GM21390 (cell line): Measurements from ENCODE around the gene ARHGAP42.

ENCODE experiments used
- ATAC-seq: cut with Tn5 transposase; IDR thresholded peaks from one replicate; pipeline ENCODE4 v1.9.1; 2021; ENCODE audit not compliant: unreplicated experiment

The ARHGAP42 gene

DNA sequence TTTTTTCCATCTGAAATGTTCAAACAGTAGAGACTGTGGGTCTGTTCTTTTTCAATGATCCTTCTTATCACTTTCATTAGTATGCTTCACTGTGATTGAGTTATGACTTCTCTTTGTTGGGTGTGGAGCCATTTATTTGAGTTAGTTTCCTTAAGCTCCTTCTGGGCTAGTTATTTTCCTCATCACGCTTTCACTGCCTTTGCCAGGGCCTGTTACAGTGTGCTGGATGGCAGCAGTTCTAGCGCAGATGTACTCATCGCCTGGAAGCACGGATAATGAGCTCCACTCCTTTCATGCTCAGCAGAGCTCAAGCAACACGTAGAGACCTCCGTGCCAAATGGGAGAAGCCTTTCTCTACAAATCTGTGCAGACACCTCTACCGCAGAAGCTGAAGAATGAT is 7.0 kb upstream of the ARHGAP42 start:
- ATAC-seq, result no peak

DNA sequence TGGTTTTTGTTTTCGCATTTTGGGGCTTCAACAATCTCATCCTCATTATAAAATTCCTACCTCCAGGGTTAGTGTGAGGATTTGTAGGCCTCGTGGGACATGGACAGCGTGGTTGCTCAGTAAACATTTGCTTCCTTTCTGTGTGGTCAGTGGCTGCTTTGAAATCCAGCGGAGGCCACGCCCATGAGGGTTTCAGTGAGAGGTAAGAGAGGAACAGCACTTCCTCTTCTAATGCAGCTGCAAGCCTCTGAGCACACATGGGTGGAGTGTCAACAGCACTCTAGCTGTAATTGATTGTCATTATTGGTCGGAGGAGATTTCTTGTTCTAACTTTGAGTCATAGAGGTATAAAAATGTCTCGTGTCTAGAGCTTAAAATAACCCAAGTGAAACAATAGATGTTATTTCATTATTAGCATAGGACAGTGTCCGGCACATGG is 6.0 kb upstream of the ARHGAP42 start:
- ATAC-seq, result peak; percentile 97

DNA sequence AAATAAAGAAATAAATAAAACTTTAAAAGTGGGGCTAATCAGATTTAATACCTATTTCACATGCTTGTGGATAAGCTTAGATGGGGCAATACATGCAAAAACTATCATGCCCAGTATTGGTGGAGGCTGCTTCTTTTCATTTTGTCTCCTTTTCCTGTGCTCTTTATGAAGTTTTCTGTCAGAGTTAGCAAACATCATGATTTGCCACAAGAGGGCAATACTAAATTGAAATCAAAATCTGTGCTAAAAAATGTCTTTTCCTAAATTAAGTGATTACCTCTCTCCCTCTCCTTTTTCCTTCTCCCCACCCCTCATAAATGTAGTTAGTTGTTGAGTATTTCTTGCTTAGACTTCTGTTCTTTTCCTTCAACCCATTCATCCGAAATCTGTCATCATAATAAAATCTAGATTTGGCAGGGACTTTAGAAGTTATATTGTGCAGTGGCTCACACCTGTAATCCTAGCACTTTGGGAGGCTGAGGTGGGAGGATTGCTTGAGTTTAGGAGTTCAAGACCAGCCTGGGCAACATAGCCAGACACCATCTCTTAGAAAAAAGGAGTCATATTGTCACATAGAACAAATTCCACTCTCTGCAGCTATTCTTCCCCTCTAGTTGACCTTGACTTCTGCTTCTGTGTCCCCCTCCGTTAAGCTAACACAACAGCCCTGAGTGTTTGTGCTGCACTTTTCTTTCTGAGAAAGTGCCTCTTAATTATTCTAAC is 4.7 kb upstream of the ARHGAP42 start:
- no peak for ATAC-seq

DNA sequence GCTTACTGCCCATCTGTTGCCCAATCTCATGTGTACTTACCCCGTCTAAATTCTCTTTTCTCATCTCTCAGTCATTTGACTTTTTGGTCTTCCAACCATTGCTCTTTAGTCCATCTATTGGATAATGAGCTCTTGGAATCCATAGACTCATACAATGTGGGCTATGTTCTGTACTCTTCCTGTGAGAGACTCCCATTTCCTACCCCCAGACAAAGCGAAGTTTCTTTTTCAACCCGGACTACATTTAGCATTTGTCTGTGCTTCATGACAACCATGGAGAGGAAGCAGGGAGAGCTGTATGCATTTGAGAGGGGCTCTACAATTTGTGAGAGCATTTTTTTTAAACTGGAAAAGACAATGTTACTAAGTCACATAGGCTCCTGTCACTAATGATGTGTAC is 4.0 kb upstream of the ARHGAP42 start:
- no peak for ATAC-seq

DNA sequence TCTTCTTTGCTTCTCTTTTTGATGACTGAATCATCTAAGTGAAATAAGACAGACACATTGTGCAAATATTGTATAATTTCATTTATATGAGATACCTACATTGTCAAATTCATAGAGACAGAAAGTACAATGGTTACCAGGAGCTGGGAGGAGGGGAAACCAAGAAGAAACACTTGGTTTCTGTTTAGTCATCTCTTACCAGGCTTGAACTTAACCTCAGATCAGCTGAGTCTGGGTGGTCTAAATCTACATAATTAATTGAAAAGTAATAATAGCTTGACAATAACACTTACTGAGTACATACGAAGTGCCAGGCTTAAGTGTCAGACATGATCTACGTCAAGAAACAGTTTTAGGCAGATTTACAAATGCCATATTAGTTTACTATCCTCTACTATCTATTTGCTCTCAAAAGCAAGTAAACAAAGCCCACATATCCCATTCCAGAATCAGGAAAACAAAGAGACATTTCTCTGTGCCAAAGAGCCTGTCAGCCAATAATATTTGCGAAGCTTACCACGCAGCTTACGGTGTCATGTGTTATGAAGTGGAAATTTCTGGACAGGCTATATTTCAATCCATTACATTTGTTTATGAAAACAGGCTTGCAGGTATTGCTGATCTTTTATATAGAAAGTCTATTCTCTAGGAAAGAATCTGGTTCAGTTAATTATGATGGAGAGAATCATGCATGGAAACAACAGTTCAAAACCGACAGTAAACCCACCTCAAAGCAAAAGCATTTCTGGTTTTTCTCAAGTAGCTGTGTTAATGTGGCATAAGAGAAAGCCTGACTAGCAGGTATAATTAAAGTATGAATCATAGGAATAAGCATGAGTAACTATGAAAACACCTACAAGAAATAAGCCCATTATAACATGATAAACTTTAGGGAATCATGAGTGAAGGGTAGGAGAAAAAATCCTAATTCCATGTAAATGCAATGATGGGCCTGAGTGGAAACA is 2.7 kb upstream of the ARHGAP42 start:
- ATAC-seq, result peak; percentile 33

DNA sequence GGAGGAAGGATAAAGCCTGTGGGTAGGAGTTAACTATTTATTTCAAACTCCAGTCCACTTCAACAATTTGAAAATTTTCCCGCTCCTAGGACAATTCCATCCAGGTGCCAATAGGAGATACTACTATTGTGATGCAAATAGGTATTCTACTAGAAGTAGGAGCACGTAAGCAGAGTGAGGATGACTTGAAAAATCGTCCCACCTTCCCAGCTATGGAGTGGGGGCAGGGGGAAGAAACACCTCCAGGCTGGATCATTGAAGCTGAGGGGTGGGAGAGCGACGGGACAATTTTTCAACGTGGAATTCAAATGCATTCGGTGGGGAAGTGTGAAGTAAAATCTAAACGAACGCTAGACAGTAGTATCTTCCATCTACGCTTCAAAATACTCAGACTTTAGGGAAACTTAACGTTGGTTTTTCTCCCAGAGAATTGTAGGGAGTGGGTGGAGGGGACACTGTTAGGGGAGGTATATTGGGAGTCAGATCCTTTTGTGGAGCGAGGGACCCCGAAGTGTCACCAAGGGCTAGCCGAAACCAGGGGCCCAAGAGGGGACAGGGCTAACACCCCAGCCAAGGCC is 523 bp upstream of the ARHGAP42 start:
- ATAC-seq, result no peak

DNA sequence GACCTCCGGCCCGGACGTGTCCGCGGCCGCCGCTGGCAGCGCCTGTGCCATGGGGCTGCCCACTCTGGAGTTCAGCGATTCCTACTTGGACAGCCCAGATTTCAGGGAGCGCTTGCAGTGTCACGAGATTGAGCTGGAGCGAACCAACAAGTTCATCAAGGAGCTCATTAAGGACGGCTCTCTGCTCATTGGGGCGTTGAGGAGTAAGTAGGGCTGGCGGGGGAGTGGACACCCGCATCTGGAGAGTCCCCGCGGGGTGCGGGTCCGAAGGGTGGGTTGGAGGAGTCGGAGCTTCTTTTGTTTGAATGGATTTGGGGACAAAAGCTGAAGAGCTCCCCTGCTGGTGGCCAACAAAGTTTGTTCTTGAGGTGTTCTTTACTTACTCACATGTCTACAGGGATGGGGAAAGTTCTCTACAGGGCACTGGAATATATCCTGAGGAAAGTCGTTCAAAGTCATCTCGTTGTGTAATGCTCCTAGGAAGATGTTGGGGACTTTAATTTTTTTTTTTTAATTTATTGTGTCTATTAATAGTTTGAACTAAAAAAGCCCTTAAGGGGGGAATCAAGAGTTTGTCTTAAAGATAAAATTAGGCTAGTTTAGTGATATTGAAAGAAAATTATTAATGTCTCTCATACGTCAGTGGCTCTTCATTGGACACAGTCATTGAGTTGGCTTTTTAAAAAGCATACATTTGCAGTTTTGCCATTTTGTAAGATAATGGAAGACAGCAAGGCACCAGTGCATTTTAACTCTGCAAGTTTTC is 725 bp downstream of the ARHGAP42 start:
- ATAC-seq, result peak; percentile 62

DNA sequence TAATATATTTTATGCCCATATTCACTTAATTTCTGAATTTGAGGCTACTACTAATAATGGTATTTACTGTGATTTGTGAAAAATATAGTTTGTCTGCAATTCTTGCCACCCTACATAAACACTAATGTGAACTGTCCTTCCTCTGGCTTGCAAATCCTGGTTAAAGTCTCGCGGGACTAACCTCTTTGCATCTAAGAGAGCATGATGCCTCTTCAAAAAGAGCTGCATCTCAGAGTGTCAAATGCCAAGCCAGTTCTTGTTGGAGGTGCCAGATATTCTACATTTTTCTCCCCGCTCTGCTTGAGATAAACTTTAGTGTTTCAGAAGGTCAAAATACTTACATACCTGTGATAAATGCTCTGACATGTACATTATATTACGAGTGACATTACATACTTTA is 2.1 kb downstream of the ARHGAP42 start:
- no peak for ATAC-seq

DNA sequence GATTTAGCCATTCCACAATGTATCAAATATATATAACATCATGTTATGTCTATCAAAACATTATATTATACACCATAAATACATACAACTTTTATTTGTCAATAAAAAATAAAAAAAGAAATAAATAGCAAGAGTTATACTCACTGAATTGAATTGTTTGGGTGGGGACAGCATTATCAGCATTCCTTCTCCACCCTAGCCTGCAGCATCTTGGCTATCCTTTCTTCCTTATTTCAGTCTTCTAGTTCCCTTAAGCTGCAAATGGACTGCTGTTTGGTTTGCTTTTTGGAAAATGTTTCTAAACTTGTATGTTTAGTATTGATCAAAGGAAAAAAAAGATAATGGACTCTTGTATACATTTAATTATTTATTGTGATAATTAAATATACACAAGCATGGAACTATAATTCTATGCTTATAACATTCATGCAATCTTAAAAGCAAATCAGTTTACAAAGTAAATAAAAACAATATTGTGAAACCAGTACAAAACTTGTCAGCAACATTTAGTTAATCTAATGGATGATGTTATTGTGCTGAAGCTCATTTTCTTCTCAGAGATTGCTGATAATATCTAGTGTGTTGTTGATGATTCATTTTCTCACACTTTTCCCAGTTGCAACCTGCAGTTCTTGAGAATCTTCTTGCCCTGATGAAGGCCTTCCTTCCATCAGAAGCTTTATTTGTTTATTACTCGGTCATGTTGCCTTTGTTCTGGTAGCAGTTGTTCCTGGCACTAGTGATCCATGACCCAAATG is 5.0 kb downstream of the ARHGAP42 start:
- no peak for ATAC-seq

DNA sequence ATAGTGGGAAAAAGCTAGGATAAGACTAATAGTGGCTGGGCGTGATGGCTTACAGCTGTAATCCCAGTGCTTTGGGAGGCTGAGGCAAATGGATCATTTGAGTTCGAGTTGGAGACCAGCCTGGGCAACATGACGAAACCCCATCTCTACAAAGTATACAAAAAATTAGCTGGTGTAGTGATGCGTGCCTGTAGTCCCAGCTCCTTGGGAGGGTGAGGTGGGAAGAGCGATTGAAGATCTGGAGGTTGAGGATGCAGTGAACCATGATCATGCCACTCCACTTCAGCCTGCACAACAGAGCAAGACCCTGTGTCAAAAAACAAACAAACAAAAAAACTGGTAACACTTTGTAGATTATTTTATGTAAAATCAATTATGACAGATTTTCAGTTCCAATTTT is 8.8 kb downstream of the ARHGAP42 start:
- ATAC-seq, result no peak

DNA sequence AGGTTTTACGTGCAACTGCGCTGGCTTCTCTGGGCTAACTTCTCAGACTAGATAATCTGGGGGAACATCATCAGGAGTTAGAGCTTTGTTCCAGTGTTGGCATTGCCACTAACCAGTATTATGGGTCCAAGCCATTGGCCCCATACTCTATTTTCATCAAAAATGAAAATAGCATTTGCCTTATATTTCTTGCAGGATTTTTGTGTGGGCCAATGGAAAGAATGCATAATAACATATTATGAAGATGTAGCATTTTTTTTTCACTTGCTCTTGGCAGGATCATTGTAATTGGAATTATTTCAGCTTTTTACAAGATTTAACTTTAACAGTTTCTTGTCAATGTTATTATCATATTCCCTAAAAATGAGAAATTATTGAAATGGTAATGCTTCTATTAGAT is 16.1 kb downstream of the ARHGAP42 start:
- ATAC-seq, result no peak

DNA sequence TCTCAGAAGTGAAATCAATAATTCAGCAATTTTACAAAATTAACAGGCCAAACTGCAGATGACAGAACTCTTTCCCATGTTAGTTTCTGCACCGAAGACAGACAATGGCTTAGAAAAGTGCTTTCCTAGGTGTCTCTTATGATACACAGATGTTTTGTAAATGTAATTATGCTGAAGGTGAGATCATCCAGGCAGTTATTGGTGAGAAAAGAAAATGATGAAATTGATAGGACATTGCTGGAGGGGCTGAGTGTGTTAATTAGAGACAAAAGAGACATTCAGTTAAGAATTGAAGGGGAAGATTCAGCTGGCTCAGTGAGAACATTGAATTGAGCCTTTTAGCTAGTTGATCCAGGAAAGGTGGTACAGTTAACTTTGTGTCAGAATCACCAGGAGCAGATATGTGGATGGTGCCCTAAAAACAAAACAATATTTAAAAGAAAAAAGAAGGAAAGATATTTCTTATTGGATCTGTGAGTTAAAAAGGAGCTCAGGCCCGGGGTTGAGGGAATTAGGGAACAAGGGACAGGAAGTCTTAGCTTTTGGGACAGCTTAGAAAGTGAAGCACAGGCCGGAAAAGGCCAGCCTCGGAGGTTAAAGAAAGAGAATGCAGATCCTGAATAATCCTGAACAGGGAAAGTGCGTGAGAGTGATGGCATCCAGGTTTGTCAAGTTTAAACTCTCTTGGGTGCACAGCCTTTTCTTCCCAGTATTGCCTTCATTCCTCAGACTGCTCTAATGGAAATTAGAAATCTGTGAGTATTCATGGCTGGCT is 16.9 kb downstream of the ARHGAP42 start:
- no peak for ATAC-seq

DNA sequence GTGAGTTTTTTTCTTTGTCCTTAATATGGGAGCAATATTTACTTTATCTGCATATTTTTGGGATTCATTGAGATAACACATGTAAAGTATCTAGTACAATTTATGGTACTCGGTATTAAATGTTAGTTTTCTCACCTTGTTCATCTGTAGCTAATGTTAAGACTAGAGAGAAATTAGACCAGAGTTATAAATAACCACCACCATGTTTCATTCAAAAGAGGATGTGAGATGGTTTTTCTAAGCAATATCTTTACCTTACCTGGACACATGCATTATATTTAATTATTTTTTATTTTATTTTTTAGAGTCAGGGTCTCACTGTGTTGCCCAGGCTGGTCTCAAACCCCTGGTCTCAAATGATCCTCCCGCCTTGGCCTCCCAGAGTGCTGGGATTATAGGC is 18.4 kb downstream of the ARHGAP42 start:
- peak; percentile 45 for ATAC-seq

DNA sequence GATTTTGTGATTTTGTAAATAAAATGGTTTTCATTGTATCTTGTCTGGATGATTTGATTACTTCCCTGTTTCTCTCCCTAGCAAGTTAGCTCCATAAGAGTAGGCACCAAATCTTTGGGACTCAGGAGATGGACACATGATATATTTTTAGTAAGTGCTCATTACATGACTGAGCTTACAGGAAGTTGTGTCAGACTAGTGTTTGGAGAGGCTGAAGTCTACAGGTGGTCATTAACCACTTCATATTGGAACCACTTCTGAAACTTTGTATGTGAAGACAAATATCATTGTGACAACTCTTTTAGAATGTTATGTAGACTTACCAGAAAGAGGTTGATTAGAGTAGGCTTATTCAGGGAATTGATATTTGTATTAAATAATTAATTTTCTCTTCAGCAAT is 19.1 kb downstream of the ARHGAP42 start:
- ATAC-seq, result peak; percentile 52

DNA sequence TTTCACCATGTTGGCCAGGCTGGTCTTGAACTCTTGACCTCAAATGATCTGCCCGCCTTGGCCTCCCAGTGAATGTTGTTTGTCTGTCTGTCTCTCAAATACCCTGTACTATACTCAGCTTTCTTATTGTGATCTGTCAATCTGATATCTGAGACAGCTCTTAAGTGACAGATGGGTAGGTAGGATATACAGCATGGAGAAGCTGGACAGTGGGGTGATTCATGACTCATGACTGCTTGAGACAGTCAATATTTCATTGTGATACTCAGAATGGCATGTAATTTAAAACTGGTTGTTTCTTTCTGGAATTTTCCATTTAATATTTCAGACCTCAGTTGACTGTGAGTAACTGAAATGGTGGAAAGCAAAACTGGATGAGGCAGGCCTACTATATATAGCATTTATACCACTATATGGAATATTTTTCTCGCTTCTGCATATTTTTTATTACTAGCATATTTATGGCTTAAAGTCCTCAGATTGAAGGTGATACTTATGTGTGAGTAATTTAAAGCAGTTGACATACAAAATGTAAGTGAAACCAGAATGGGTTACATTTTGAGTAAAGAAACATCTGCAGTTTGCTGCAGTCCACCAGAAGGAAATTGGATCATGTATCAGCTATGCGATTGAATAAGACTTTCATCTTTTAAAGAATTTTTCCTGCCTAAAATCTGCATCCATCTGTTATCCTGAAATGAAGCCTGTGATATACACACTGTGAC is 22.3 kb downstream of the ARHGAP42 start:
- ATAC-seq, result peak; percentile 68

DNA sequence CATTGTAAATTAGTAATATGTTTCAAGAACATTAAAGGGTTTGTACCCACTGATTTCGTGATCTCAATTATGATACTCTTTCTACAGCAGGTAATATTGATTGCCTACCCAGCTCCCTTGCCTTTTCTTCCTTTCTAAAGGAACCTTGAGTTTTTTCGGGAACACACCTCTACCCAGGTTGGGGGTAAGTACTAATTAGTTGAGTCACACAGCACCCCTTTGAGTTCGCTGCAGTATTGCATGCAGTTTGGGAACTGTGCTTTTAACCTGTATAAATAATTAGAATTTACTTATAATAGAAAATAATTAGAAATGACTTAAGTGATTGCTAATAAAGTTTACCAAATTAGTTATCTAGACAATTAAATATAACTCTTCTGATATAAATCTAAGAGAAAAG is 24.9 kb downstream of the ARHGAP42 start:
- no peak for ATAC-seq

DNA sequence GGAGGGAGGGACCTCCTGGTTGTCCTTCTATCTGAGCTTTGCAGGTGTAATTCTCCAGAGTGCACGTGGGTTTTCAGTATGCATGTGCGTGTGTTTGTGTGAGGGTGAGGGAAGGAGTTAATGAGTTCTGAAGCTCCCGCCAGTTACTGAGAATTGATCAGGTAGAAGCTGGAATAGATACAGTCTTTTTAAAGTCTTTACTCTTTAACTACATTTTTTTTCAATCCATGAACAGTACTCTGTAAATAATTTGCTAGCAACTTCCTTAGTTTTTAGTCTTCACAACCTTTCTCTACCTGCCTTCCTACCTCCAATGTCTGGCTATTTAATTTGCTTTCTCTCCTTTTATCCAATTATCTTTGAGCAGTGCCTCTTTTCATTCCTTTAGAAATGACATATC is 25.5 kb downstream of the ARHGAP42 start:
- no peak for ATAC-seq

DNA sequence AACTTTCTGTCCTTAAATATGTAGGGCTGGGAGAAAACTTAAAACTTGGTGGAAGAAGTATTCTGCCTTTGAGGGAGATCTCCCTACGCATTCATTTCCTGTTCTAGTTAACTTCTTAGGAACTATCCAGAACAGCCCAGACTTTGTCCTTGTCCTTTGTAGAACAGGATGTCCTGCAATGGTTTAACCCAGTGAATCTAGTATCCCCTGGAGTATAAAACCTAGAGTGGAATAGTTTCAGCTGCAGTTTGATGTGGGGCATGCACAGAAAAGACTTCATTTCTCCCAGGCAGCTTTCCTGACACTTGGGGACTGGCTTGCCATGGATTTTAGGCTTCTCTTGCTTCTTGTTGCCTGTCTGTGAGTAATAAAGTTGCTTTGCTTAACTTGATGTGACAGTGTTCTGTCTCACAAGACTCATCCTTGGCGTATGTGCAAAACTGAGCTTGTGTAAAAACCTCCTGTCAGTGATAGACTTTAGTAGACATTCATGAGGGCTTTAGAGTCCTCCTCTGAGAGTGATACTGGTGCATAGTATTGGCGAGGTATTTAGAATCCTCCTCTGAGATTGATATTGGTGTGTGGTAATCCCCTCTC is 28.2 kb downstream of the ARHGAP42 start:
- ATAC-seq, result no peak

DNA sequence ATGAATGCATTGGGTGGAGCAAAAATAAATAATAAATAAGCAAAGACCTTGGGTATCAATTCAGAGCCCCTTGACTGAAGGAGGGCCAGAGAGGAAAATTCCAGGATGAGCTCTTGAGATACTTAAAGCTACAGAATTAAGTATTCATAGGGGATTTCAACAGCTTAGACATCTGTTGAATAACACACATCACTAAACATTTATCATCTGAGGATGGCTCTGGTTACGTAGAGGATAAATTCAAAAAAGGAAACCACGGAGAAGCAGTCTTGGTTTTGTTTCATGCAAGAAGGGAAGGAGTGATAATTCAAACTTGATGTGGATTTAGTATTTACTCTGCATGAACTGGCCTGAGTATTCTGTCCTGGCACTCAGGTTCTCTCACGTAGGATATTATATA is 29.8 kb downstream of the ARHGAP42 start:
- no peak for ATAC-seq
